Stomach (tissue), 9 donors: Measurements from ENCODE around the gene SIM1. TPM values are rescaled to one million over a fixed set of nuclear protein-coding genes. Genes with fewer than 3 reads are reported as not detected.

Experiments used
- DNase-seq, 2 donors: peaks; one replicate each; pipeline versions ENCODE4 v3.0.0 to v3.0.0-alpha.2; 2013 to 2019
- H3K27ac ChIP-seq, 5 donors: fragments of 200-600 bp in 4 of 5; sonication (generic) in 4 of 5; one replicate each; pipeline ENCODE4 v1.5.1; 2013 to 2019; ENCODE audit warnings: mild to moderate bottlenecking in 1 of 5, moderate library complexity in 1 of 5
- H3K27me3 ChIP-seq, 3 donors: fragments of 200-600 bp; sonication (generic); one replicate each; pipeline ENCODE4 v1.5.1; 2017 to 2019; ENCODE audit warnings: mixed run types in 1 of 3
- H3K36me3 ChIP-seq, 4 donors: fragments of 200-600 bp; sonication (generic); 1 replicate in 3 of 4; 2 replicates in 1 of 4; pipeline ENCODE4 v1.5.1; 2016 to 2019
- H3K4me1 ChIP-seq, 4 donors: fragments of 200-600 bp; sonication (generic); one replicate each; pipeline ENCODE4 v1.5.1; 2016 to 2019
- H3K4me3 ChIP-seq, 4 donors: fragments of 200-600 bp; sonication (generic) in 3 of 4; one replicate each; pipeline ENCODE4 v1.5.1; 2016 to 2019; ENCODE audit warnings: mild to moderate bottlenecking in 1 of 4
- H3K9me3 ChIP-seq, 4 donors: fragments of 200-600 bp; sonication (generic); one replicate each; pipeline ENCODE4 v1.5.1; 2016 to 2019
- EP300 ChIP-seq: sonication (generic); formaldehyde crosslinking; IDR thresholded peaks from one replicate; pipeline ENCODE4 v1.6.1; 2017; ENCODE audit warnings: antibody characterized with exemption
- POLR2A ChIP-seq, 4 donors: fragments of 450-650 bp; IDR thresholded peaks; one replicate each; pipeline ENCODE4 v1.6.1; 2016; ENCODE audit warnings: antibody characterized with exemption in 4 of 4, control low read depth in 2 of 4, mild to moderate bottlenecking in 1 of 4, moderate library complexity in 1 of 4
- POLR2AphosphoS5 ChIP-seq, 3 donors: sonication (generic); formaldehyde crosslinking; IDR thresholded peaks; one replicate each; pipeline ENCODE4 v1.6.1; 2016; ENCODE audit warnings: antibody characterized with exemption in 3 of 3
- WGBS, 5 donors: extraction: QIAGEN DNeasy Blood & Tissue Kit in 3 of 5; methylation state at CpG; one replicate each; pipeline versions ENCODE4 v1.1.5 to v1.1.7; 2013 to 2018; 5-methylcytosine and 5-hydroxymethylcytosine counted together
- intact Hi-C: fragments of 100-400 bp; cut with DNase I; formaldehyde crosslinking; loops from one replicate; pipeline ENCODE4 v1.15.1; 2023; ENCODE audit warnings: low total_unique reads
- polyA plus RNA-seq, 3 donors: library from polyadenylated mRNA; stranded (reverse); fragments of 200-250 nt; gene quantifications; one replicate each; pipeline ENCODE4 v1.2.3, GENCODE V29; 2013
- total RNA-seq, 5 donors: library from RNA; depleted of rRNA; stranded (reverse); fragments of >200 nt; gene quantifications; one replicate each; pipeline versions ENCODE4 v1.1.0 to v1.2.3, GENCODE V29; 2014 to 2016
- TF ChIP-seq, protein P1 (sequence below), 7 experiments: fragments of 450-650 bp in 4 of 7; fragments of 200-600 bp in 3 of 7; sonication (generic) in 3 of 7; IDR thresholded peaks; one replicate each; pipeline ENCODE4 v1.5.1; 2016 to 2019; ENCODE audit warnings: antibody characterized with exemption in 7 of 7, control low read depth in 2 of 7, mild to moderate bottlenecking in 1 of 7
- donor health status: healthy with polysubstance abuse.
- donor health status: Bipolar disorder and iron deficiency.
- donor health status: healthy.

The SIM1 gene
- total and polyA plus RNA-seq, 8 donors = 0.43 TPM; not detected in 7

DNA sequence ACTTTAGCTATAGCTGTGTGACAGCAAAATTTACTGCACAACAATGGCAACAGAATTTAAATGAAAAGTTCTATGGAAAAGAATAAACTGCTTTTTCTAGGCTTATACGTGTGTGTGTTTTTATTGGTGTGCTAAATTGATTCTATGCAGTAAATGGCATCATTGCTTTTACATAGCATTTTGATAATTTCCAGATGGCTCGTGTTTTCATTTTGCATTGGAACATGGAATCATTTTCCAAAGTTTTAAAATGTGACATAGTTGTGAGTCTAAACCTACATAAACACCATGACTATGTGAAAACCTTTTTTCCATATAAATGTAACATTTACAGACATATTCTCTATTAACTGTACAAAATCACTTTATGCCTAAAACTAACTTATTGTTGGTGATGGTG lies 127.8 kb downstream of the SIM1 start:
- H3K27ac ChIP-seq = no peak overlapping the region
- intact Hi-C loops = no loop called here
- no peak overlapping the region for H3K4me3 ChIP-seq
- 74 to 84% (median 80%) methylated on average over 2 of the region's 2 CpGs for WGBS, 5 donors
- DNase-seq = no peak
- peaks cover 0 to 3% (median 0%) of the 10 kb centered on the region in 3 donors for H3K27me3 ChIP-seq
- H3K36me3 ChIP-seq = no peaks in the 10 kb centered on the region
- no peaks in the 10 kb centered on the region for H3K4me1 ChIP-seq
- H3K9me3 ChIP-seq = no peaks in the 10 kb centered on the region
- TF ChIP-seq POLR2AphosphoS5 (IDR thresholded peaks at IDR 0.05) (no peak), EP300 (no peak), POLR2A (IDR thresholded peaks at IDR 0.05) (no peak)
- TF ChIP-seq, protein P1, sequence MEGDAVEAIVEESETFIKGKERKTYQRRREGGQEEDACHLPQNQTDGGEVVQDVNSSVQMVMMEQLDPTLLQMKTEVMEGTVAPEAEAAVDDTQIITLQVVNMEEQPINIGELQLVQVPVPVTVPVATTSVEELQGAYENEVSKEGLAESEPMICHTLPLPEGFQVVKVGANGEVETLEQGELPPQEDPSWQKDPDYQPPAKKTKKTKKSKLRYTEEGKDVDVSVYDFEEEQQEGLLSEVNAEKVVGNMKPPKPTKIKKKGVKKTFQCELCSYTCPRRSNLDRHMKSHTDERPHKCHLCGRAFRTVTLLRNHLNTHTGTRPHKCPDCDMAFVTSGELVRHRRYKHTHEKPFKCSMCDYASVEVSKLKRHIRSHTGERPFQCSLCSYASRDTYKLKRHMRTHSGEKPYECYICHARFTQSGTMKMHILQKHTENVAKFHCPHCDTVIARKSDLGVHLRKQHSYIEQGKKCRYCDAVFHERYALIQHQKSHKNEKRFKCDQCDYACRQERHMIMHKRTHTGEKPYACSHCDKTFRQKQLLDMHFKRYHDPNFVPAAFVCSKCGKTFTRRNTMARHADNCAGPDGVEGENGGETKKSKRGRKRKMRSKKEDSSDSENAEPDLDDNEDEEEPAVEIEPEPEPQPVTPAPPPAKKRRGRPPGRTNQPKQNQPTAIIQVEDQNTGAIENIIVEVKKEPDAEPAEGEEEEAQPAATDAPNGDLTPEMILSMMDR (IDR thresholded peaks at IDR 0.05) = no peak

- TF ChIP-seq, protein P1 (IDR thresholded peaks at IDR 0.05) = no peak
- TF ChIP-seq POLR2AphosphoS5 (IDR thresholded peaks at IDR 0.05) (no peak), EP300 (no peak), POLR2A (IDR thresholded peaks at IDR 0.05) (no peak)
- DNase-seq = no peak
- 34 to 60% (median 44%) methylated on average over 1 of the region's 1 CpG for WGBS, 5 donors
- intact Hi-C loops = no loop called here
- Histone ChIP-seq H3K4me1 (no peaks in the 10 kb centered on the region), H3K36me3 (no peaks in the 10 kb centered on the region), H3K27me3 (peaks cover 0 to 3% (median 0%) of the 10 kb centered on the region in 3 donors), H3K4me3 (no peak overlapping the region), H3K9me3 (peaks cover 0 to 2% (median under 1%) of the 10 kb centered on the region in 4 donors), H3K27ac (no peak overlapping the region)
These were observed 128.7 kb downstream of the SIM1 start for GRCh38 chr6:100335991-100336390.
